SK-N-SH treated with all-trans-retinoic acid at 6 μM for 48 hours (cell line): ENCODE measurements around the gene CCBE1.

Experiments used
- ESRRG ChIP-seq: fragments of 250-450 bp; sonication (Bioruptor Pico); IDR thresholded peaks from 2 replicates; pipeline ENCODE4 v1.6.1; 2021; ENCODE audit warnings: mild to moderate bottlenecking
- ISL1 ChIP-seq: fragments of 250-450 bp; sonication (Bioruptor Pico); IDR thresholded peaks from 2 replicates; pipeline ENCODE4 v2.1.2; 2022; ENCODE audit warnings: mild to moderate bottlenecking, moderate library complexity
- OSR1 ChIP-seq: fragments of 250-450 bp; sonication (Bioruptor Pico); IDR thresholded peaks from 2 replicates; pipeline ENCODE4 v1.8.0; 2022; ENCODE audit warnings: moderate library complexity, mild to moderate bottlenecking, inconsistent platforms
- PPARA ChIP-seq: fragments of 250-450 bp; sonication (Bioruptor Pico); IDR thresholded peaks from 2 replicates; pipeline ENCODE4 v1.5.0; 2020; ENCODE audit warnings: mild to moderate bottlenecking, borderline replicate concordance
- ZFP30 ChIP-seq: fragments of 450-650 bp; formaldehyde crosslinking; IDR thresholded peaks from 2 replicates; pipeline ENCODE4 v1.5.0; 2022; ENCODE audit warnings: mild to moderate bottlenecking, moderate library complexity
- ZNF8 ChIP-seq: fragments of 450-650 bp; formaldehyde crosslinking; IDR thresholded peaks from 2 replicates; pipeline ENCODE4 v1.5.0; 2020; ENCODE audit warnings: mild to moderate bottlenecking, moderate library complexity
- TF ChIP-seq, protein P1 (sequence below): fragments of 250-450 bp; sonication (Bioruptor Pico); IDR thresholded peaks from 2 replicates; pipeline ENCODE4 v1.5.1; 2021; ENCODE audit warnings: mild to moderate bottlenecking, moderate library complexity
- TF ChIP-seq, protein P2 (sequence below): fragments of 250-450 bp; sonication (Bioruptor Pico); IDR thresholded peaks from 2 replicates; pipeline ENCODE4 v1.8.0; 2020; ENCODE audit warnings: mild to moderate bottlenecking, moderate library complexity, borderline replicate concordance

- TF ChIP-seq ESRRG (CRISPR knock-in tag) (no peak), ISL1 (no peak), PPARA (no peak), ZNF8 (CRISPR knock-in tag) (no peak), ZFP30 (CRISPR knock-in tag) (no peak), OSR1 (no peak)
- TF ChIP-seq, protein P1, sequence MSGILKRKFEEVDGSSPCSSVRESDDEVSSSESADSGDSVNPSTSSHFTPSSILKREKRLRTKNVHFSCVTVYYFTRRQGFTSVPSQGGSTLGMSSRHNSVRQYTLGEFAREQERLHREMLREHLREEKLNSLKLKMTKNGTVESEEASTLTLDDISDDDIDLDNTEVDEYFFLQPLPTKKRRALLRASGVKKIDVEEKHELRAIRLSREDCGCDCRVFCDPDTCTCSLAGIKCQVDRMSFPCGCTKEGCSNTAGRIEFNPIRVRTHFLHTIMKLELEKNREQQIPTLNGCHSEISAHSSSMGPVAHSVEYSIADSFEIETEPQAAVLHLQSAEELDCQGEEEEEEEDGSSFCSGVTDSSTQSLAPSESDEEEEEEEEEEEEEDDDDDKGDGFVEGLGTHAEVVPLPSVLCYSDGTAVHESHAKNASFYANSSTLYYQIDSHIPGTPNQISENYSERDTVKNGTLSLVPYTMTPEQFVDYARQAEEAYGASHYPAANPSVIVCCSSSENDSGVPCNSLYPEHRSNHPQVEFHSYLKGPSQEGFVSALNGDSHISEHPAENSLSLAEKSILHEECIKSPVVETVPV (CRISPR knock-in tag): no peak
- TF ChIP-seq, protein P2, sequence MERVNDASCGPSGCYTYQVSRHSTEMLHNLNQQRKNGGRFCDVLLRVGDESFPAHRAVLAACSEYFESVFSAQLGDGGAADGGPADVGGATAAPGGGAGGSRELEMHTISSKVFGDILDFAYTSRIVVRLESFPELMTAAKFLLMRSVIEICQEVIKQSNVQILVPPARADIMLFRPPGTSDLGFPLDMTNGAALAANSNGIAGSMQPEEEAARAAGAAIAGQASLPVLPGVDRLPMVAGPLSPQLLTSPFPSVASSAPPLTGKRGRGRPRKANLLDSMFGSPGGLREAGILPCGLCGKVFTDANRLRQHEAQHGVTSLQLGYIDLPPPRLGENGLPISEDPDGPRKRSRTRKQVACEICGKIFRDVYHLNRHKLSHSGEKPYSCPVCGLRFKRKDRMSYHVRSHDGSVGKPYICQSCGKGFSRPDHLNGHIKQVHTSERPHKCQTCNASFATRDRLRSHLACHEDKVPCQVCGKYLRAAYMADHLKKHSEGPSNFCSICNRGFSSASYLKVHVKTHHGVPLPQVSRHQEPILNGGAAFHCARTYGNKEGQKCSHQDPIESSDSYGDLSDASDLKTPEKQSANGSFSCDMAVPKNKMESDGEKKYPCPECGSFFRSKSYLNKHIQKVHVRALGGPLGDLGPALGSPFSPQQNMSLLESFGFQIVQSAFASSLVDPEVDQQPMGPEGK (CRISPR knock-in tag): no peak
Measured at GRCh38 chr18:59461171-59461570, 236.1 kb downstream of the CCBE1 start.
